Liver (tissue), 9 donors: Measurements from ENCODE around the gene SKIC8. TPM values are rescaled to one million over a fixed set of nuclear protein-coding genes. Genes with fewer than 3 reads are reported as not detected.

Source experiments
- DNase-seq: peaks from one replicate; pipeline ENCODE4 v3.0.0-alpha.2; 2017; ENCODE audit warnings: low spot score
- H3K27ac ChIP-seq, 2 donors: one replicate each; pipeline ENCODE4 v1.7.0; 2013; ENCODE audit warnings: inconsistent platforms in 2 of 2, low read length in 2 of 2, control low read depth in 1 of 2, low read depth in 1 of 2, mild to moderate bottlenecking in 1 of 2
- H3K27me3 ChIP-seq, 4 donors: one replicate each; pipeline versions ENCODE4 v1.6.1 to v1.7.0; 2013; ENCODE audit warnings: low read length in 3 of 4, inconsistent platforms in 1 of 4, mild to moderate bottlenecking in 1 of 4, moderate library complexity in 1 of 4; ENCODE audit not compliant: control insufficient read depth in 4 of 4, insufficient read depth in 4 of 4
- H3K36me3 ChIP-seq, 4 donors: one replicate each; pipeline versions ENCODE4 v1.6.1 to v1.7.0; 2013; ENCODE audit warnings: low read length in 3 of 4, mild to moderate bottlenecking in 3 of 4, low read depth in 1 of 4, moderate library complexity in 1 of 4; ENCODE audit not compliant: control insufficient read depth in 4 of 4, insufficient read depth in 3 of 4
- H3K4me1 ChIP-seq, 4 donors: one replicate each; pipeline versions ENCODE4 v1.6.1 to v1.7.0; 2013; ENCODE audit warnings: low read length in 3 of 4, mild to moderate bottlenecking in 3 of 4, moderate library complexity in 1 of 4; ENCODE audit not compliant: control insufficient read depth in 4 of 4, insufficient read depth in 4 of 4
- H3K4me3 ChIP-seq, 3 donors: one replicate each; pipeline versions ENCODE4 v1.6.1 to v1.7.0; 2013; ENCODE audit warnings: low read length in 3 of 3, control low read depth in 1 of 3, low read depth in 1 of 3, mild to moderate bottlenecking in 1 of 3
- H3K9ac ChIP-seq, 2 donors: one replicate each; pipeline ENCODE4 v1.7.0; 2013; ENCODE audit warnings: low read length in 2 of 2, mild to moderate bottlenecking in 2 of 2, moderate library complexity in 2 of 2, control low read depth in 1 of 2, low read depth in 1 of 2
- H3K9me3 ChIP-seq, 4 donors: one replicate each; pipeline versions ENCODE4 v1.6.1 to v1.7.0; 2013; ENCODE audit warnings: low read length in 3 of 4; ENCODE audit not compliant: control insufficient read depth in 4 of 4
- CTCF ChIP-seq: fragments of 150-350 bp; IDR thresholded peaks from 2 replicates; pipeline ENCODE4 v1.5.1; 2017; ENCODE audit warnings: improper control_type of control experiment, low read depth, low read length; ENCODE audit not compliant: missing input control
- EGR1 ChIP-seq, 2 donors: IDR thresholded peaks; 2 replicates each; pipeline ENCODE4 v1.6.1; 2016 to 2018; ENCODE audit warnings: antibody characterized with exemption in 2 of 2, low read depth in 2 of 2
- FOXA2 ChIP-seq: IDR thresholded peaks from 2 replicates; pipeline ENCODE4 v1.6.1; 2016; ENCODE audit warnings: antibody characterized with exemption
- GABPA ChIP-seq, 2 donors: IDR thresholded peaks in 1 of 2; conservative IDR thresholded peaks in 1 of 2; 2 replicates each; pipeline ENCODE4 v1.6.1; 2016; ENCODE audit warnings: antibody characterized with exemption in 2 of 2, mild to moderate bottlenecking in 1 of 2, moderate library complexity in 1 of 2
- HNF4A ChIP-seq, 2 donors: conservative IDR thresholded peaks; 2 replicates each; pipeline ENCODE4 v1.6.1; 2016; ENCODE audit warnings: antibody characterized with exemption in 2 of 2, mild to moderate bottlenecking in 2 of 2
- HNF4G ChIP-seq: IDR thresholded peaks from 2 replicates; pipeline ENCODE4 v1.6.1; 2016; ENCODE audit warnings: antibody characterized with exemption
- JUND ChIP-seq, 2 donors: IDR thresholded peaks; 2 replicates each; pipeline ENCODE4 v1.6.1; 2016; ENCODE audit warnings: antibody characterized with exemption in 2 of 2
- NR2F2 ChIP-seq: IDR thresholded peaks from 2 replicates; pipeline ENCODE4 v1.6.1; 2016; ENCODE audit warnings: antibody characterized with exemption
- RAD21 ChIP-seq, 2 donors: IDR thresholded peaks; 2 replicates each; pipeline ENCODE4 v1.6.1; 2016; ENCODE audit warnings: antibody characterized with exemption in 2 of 2, mild to moderate bottlenecking in 2 of 2
- RXRA ChIP-seq, 2 donors: IDR thresholded peaks; 2 replicates each; pipeline ENCODE4 v1.6.1; 2017 to 2018; ENCODE audit warnings: antibody characterized with exemption in 2 of 2, mild to moderate bottlenecking in 1 of 2
- SP1 ChIP-seq: IDR thresholded peaks from 2 replicates; pipeline ENCODE4 v1.6.1; 2018; ENCODE audit warnings: antibody characterized with exemption, mild to moderate bottlenecking
- TAF1 ChIP-seq: conservative IDR thresholded peaks from 2 replicates; pipeline ENCODE4 v1.6.1; 2016; ENCODE audit warnings: antibody characterized with exemption, mild to moderate bottlenecking
- YY1 ChIP-seq: IDR thresholded peaks from 2 replicates; pipeline ENCODE4 v1.6.1; 2016; ENCODE audit warnings: antibody characterized with exemption, mild to moderate bottlenecking
- WGBS: extraction: QIAGEN DNeasy Blood & Tissue Kit; methylation state at CpG from one replicate; pipeline ENCODE4 v1.1.7; 2013; 5-methylcytosine and 5-hydroxymethylcytosine counted together
- polyA plus RNA-seq, 2 donors: library from polyadenylated mRNA; stranded (reverse) in 1 of 2; unstranded in 1 of 2; fragments of 200-250 nt in 1 of 2; fragments of >200 nt in 1 of 2; fragmentation: Nextera tagmentation in 1 of 2; extraction: Ambion mirVana in 1 of 2; gene quantifications; one replicate each; pipeline versions ENCODE4 v1.2.1 to v1.2.3, GENCODE V29; 2013 to 2015
- total RNA-seq, 2 donors: library from RNA; depleted of rRNA; stranded (reverse); fragments of >200 nt; gene quantifications; one replicate each; pipeline ENCODE4 v1.2.3, GENCODE V29; 2014
- TF ChIP-seq, protein P1 (sequence below): IDR thresholded peaks from 2 replicates; pipeline ENCODE4 v1.6.1; 2016; ENCODE audit warnings: antibody characterized with exemption
- TF ChIP-seq, protein P2 (sequence below): IDR thresholded peaks from 2 replicates; pipeline ENCODE4 v1.6.1; 2016; ENCODE audit warnings: antibody characterized with exemption
- donor health status: healthy.
- donor health status: healthy.
- donor health status: healthy.
- donor health status: healthy.
- donor health status: healthy.

Gene SKIC8
- total and polyA plus RNA-seq, 4 donors: 33.4 to 48.7 (median 40.2) TPM

DNA sequence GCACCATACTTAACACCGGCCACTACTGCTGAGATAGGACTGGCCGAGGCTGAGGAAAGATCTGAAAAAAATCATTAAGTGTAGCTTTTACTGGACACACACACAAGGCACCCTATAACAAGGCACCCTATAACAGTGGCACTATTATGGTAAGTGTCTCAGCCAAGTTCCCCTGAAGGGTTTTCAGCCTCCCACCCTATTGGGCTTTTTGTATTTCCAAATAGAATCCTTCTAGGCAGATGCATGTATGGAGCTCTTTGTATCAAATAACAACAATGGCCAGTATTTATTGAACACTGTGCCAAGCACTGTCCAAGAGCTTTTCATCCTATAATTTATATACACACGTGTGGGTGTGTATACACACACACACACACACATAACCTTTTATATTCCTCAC is 41.7 kb downstream of the SKIC8 start (continued):
- TF ChIP-seq CTCF (no peak), JUND (IDR thresholded peaks at IDR 0.05) (no peak), NR2F2 (no peak), RAD21 (IDR thresholded peaks at IDR 0.05) (no peak), SP1 (no peak), GABPA (IDR thresholded peaks at IDR 0.05 in 1 of 2, conservative IDR thresholded peaks at IDR 0.05 in 1 of 2) (no peak), TAF1 (no peak)
- TF ChIP-seq, protein P1, sequence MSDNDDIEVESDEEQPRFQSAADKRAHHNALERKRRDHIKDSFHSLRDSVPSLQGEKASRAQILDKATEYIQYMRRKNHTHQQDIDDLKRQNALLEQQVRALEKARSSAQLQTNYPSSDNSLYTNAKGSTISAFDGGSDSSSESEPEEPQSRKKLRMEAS: no peak
- TF ChIP-seq, protein P2, sequence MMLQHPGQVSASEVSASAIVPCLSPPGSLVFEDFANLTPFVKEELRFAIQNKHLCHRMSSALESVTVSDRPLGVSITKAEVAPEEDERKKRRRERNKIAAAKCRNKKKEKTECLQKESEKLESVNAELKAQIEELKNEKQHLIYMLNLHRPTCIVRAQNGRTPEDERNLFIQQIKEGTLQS: no peak

DNA sequence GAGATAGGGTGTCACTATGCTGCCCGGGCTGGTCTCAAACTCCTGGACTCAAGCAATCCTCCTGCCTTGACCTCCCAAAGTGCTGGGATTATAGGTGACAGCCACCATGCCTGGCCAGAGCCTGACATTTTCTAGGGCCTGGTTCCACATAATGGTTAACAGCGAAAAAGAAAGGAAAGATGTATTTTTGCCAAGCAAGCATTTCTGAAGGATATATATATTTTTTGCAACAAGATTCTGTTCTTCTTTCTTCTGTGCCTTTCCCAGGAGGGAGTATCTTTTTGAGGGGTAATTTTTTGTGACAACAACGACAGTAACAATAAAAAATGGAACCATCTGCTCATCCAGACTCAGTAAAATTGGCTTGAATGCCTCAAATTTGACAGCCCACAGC is 43.4 kb downstream of the SKIC8 start:
- DNase-seq: no peak
- WGBS: 86% methylated on average over 3 of the region's 3 CpGs
- no peaks in the 10 kb centered on the region for H3K4me1 ChIP-seq
- no peaks in the 10 kb centered on the region for H3K9me3 ChIP-seq
- H3K36me3 ChIP-seq: no peaks in the 10 kb centered on the region
- no peak for TF ChIP-seq RAD21 (IDR thresholded peaks at IDR 0.05)
- TF ChIP-seq CTCF: no peak
- TF ChIP-seq HNF4A (conservative IDR thresholded peaks at IDR 0.05): no peak
- no peak for TF ChIP-seq GABPA (IDR thresholded peaks at IDR 0.05 in 1 of 2, conservative IDR thresholded peaks at IDR 0.05 in 1 of 2)
- no peak for TF ChIP-seq FOXA2
- TF ChIP-seq, protein P1: no peak
- no peak for TF ChIP-seq EGR1 (IDR thresholded peaks at IDR 0.05; ENCODE audit: low read depth in 2 of 2)
- no peaks in the 10 kb centered on the region for H3K27me3 ChIP-seq
- no peak overlapping the region for H3K4me3 ChIP-seq
- H3K9ac ChIP-seq: no peak overlapping the region
- H3K27ac ChIP-seq: no peak overlapping the region

DNA sequence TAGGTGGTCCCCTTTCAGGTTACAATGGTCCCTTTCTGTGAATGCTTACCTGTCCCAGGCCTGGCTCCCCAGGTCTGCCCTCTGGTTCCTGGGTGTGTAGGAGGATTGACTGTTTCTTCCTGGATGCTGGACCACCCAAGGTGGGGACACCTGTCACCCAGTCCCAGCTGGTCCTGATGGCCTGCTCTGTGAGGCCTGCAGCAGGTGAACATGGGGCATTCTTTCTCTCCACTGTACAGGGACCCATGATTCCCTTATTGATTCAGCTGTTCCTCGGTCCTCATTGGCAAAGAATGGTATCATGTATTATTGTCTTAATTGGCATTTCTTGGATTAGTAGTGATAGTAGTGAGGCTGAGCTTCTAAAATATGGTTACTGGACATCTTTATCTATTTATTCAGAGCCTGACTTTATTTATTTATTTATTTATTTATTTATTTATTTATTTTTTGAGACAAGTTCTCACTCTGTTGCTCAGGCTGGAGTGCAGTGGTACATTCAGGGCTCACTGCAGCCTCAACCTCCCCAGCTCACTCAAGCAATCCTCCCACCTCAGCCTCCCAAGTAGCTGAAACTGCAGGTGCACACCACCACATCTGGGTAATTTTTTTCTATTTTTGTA is 43.9 kb downstream of the SKIC8 start:
- Histone ChIP-seq H3K9me3 (no peaks in the 10 kb centered on the region), H3K36me3 (no peaks in the 10 kb centered on the region), H3K4me1 (no peaks in the 10 kb centered on the region), H3K27ac (no peak overlapping the region), H3K27me3 (no peaks in the 10 kb centered on the region), H3K9ac (no peak overlapping the region), H3K4me3 (no peak overlapping the region)
- no peak for DNase-seq
- WGBS: 97% methylated on average over 1 of the region's 1 CpG
- TF ChIP-seq HNF4A (conservative IDR thresholded peaks at IDR 0.05) (no peak), YY1 (no peak), RXRA (IDR thresholded peaks at IDR 0.05) (no peak), SP1 (no peak), FOXA2 (no peak), CTCF (no peak), HNF4G (no peak)
